Thyroid gland (tissue), 4 donors: Measurements from ENCODE around the gene PAFAH2. TPM values are rescaled to one million over a fixed set of nuclear protein-coding genes. Genes with fewer than 3 reads are reported as not detected.

Experiments
- DNase-seq, 2 donors: peaks; one replicate each; pipeline ENCODE4 v3.0.0-alpha.2; 2019
- H3K27ac ChIP-seq, 3 donors: fragments of 200-600 bp; sonication (generic); 1 replicate in 2 of 3; 2 replicates in 1 of 3; pipeline ENCODE4 v1.5.1; 2016 to 2019; ENCODE audit warnings: mild to moderate bottlenecking in 1 of 3, moderate library complexity in 1 of 3
- H3K27me3 ChIP-seq: fragments of 200-600 bp; sonication (generic); one replicate; pipeline ENCODE4 v1.5.1; 2019
- H3K36me3 ChIP-seq, 2 donors: fragments of 200-600 bp; sonication (generic); one replicate each; pipeline ENCODE4 v1.5.1; 2016 to 2019
- H3K4me1 ChIP-seq, 2 donors: fragments of 200-600 bp; sonication (generic); one replicate each; pipeline ENCODE4 v1.5.1; 2017 to 2019
- H3K4me3 ChIP-seq, 3 donors: fragments of 200-600 bp; sonication (generic); replicated peaks in 1 of 3; 1 replicate in 2 of 3; 2 replicates in 1 of 3; pipeline ENCODE4 v1.5.1; 2016; ENCODE audit warnings: mild to moderate bottlenecking in 1 of 3
- H3K9me3 ChIP-seq: fragments of 200-600 bp; sonication (generic); one replicate; pipeline ENCODE4 v1.5.1; 2017
- CTCF ChIP-seq, 6 experiments: fragments of 200-600 bp in 3 of 6; fragments of 450-650 bp in 3 of 6; sonication (generic) in 3 of 6; IDR thresholded peaks; one replicate each; pipeline ENCODE4 v1.5.1; 2016 to 2019; ENCODE audit warnings: antibody characterized with exemption in 6 of 6, mild to moderate bottlenecking in 2 of 6, inconsistent platforms in 1 of 6, moderate library complexity in 1 of 6
- POLR2A ChIP-seq, 2 donors: fragments of 450-650 bp; IDR thresholded peaks; one replicate each; pipeline ENCODE4 v1.6.1; 2017; ENCODE audit warnings: antibody characterized with exemption in 2 of 2, mild to moderate bottlenecking in 2 of 2, moderate library complexity in 1 of 2
- WGBS, 2 donors: methylation state at CpG; one replicate each; pipeline ENCODE4 v1.1.5; 2017; 5-methylcytosine and 5-hydroxymethylcytosine counted together
- intact Hi-C: fragments of 100-400 bp; cut with DNase I; formaldehyde crosslinking; loops from one replicate; pipeline ENCODE4 v1.15.1; 2023
- total RNA-seq, 4 donors: library from RNA; depleted of rRNA; stranded (reverse); fragments of >200 nt; gene quantifications; one replicate each; pipeline ENCODE4 v1.2.3, GENCODE V29; 2016

PAFAH2 gene
- total RNA-seq, 4 donors from 2014 or later: 22.5 to 35.4 (median 30.7) TPM

GRCh38 chr1:25918615-25919014, 79.2 kb downstream of the PAFAH2 start:
- intact Hi-C loops: no loop called here
- Histone ChIP-seq H3K4me1 (peaks cover 0 to 10% of the 10 kb centered on the region in 2 donors), H3K36me3 (no peaks in the 10 kb centered on the region), H3K4me3 (no peak overlapping the region), H3K27me3 (no peaks in the 10 kb centered on the region), H3K27ac (no peak overlapping the region), H3K9me3 (no peaks in the 10 kb centered on the region)
- WGBS, 2 donors: 86 to 91% methylated on average over 11 of the region's 11 CpGs
- TF ChIP-seq POLR2A (IDR thresholded peaks at IDR 0.05) (no peak), CTCF (IDR thresholded peaks at IDR 0.05) (no peak)
- DNase-seq: no peak

- no peak for DNase-seq
- WGBS, 2 donors: 58 to 60% methylated on average over 5 of the region's 5 CpGs
Measured at GRCh38 chr1:25917996-25918395, 79.9 kb downstream of the PAFAH2 start.

GRCh38 chr1:25916460-25916859, 81.4 kb downstream of the PAFAH2 start:
- Histone ChIP-seq H3K36me3 (no peaks in the 10 kb centered on the region), H3K4me3 (no peak overlapping the region), H3K4me1 (no peaks in the 10 kb centered on the region), H3K27ac (no peak overlapping the region), H3K27me3 (no peaks in the 10 kb centered on the region), H3K9me3 (no peaks in the 10 kb centered on the region)
- no peak for DNase-seq
- 92 to 93% methylated on average over 2 of the region's 2 CpGs for WGBS, 2 donors
- TF ChIP-seq CTCF (IDR thresholded peaks at IDR 0.05) (no peak), POLR2A (IDR thresholded peaks at IDR 0.05) (no peak)
- intact Hi-C loops: no loop called here

More at GRCh38 chr1:25917996-25918395, 79.9 kb downstream of the PAFAH2 start:
- no peaks in the 10 kb centered on the region for H3K27me3 ChIP-seq
- H3K4me3 ChIP-seq: no peak overlapping the region
- no peaks in the 10 kb centered on the region for H3K36me3 ChIP-seq
- intact Hi-C loops: no loop called here
- TF ChIP-seq POLR2A (IDR thresholded peaks at IDR 0.05) (no peak), CTCF (IDR thresholded peaks at IDR 0.05) (no peak)
- H3K27ac ChIP-seq: no peak overlapping the region
- H3K9me3 ChIP-seq: no peaks in the 10 kb centered on the region
- H3K4me1 ChIP-seq: peaks cover 0 to 6% of the 10 kb centered on the region in 2 donors

GRCh38 chr1:25914074-25914995, 83.5 kb downstream of the PAFAH2 start:
- Histone ChIP-seq H3K4me1 (no peaks in the 10 kb centered on the region), H3K27ac (no peak overlapping the region), H3K36me3 (no peaks in the 10 kb centered on the region), H3K9me3 (no peaks in the 10 kb centered on the region), H3K4me3 (no peak overlapping the region), H3K27me3 (no peaks in the 10 kb centered on the region)
- 89 to 93% methylated on average over 3 of the region's 3 CpGs for WGBS, 2 donors
- no peak for DNase-seq
- intact Hi-C loops: no loop called here
- TF ChIP-seq POLR2A (IDR thresholded peaks at IDR 0.05) (no peak), CTCF (IDR thresholded peaks at IDR 0.05) (no peak)

GRCh38 chr1:25913206-25913605, 84.7 kb downstream of the PAFAH2 start:
- DNase-seq: no peak
- Histone ChIP-seq H3K27me3 (no peaks in the 10 kb centered on the region), H3K4me3 (no peak overlapping the region), H3K36me3 (no peaks in the 10 kb centered on the region), H3K4me1 (no peaks in the 10 kb centered on the region), H3K27ac (no peak overlapping the region), H3K9me3 (no peaks in the 10 kb centered on the region)
- no peak for TF ChIP-seq POLR2A (IDR thresholded peaks at IDR 0.05)
- TF ChIP-seq CTCF (IDR thresholded peaks at IDR 0.05): no peak
- intact Hi-C loops: no loop called here
